K562 (cell line): ENCODE measurements around the gene FBXO21. TPM values are rescaled to one million over a fixed set of nuclear protein-coding genes. Genes with fewer than 3 reads are reported as not detected.

Source experiments
- ATAC-seq: fragments of 200-7000 bp; cut with Tn5 transposase; 3 replicates; pipeline ENCODE4 v1.9.1; 2020; ENCODE audit warnings: moderate library complexity
- BruUV-seq: library from RNA; stranded (reverse); fragments of 400-500 nt; replicated peaks from 2 replicates; lab custom pipeline; 2021; lab: Mats Ljungman, UMichigan
- CTCF ChIA-PET: fragments of 300-600 bp; formaldehyde crosslinking; extraction: SDS; loops from one replicate; lab custom pipeline; 2021; ENCODE audit warnings: low intra/inter-chr PET ratio; lab: Yijun Ruan, JAX
- POLR2A ChIA-PET: fragments of 300-600, 350-650 bp; sonication (Branson Sonifier 250); formaldehyde crosslinking; extraction: SDS; loops from one replicate; lab custom pipeline; 2021; ENCODE audit warnings: antibody characterized with exemption, inconsistent platforms; lab: Yijun Ruan, JAX
- DNase-seq, 4 experiments: peaks; one replicate each; pipeline versions ENCODE4 v3.0.0 to v3.0.0-alpha.2; 2011 to 2018; ENCODE audit warnings: low spot score in 3 of 4, mixed read lengths in 3 of 4; ENCODE audit errors: extremely low read depth in 1 of 4
- FAIRE-seq: peaks from 2 replicates; lab custom pipeline; 2011; peaks lifted over from hg19 to GRCh38; lab: Jason Lieb, UNC
- H2AFZ ChIP-seq: 2 replicates; pipeline ENCODE4 v1.6.0; 2011; ENCODE audit warnings: low read depth, low read length, control low read depth, inconsistent platforms
- H3K27ac ChIP-seq: fragments of 200-600 bp; 3 replicates; pipeline ENCODE4 v1.8.0; 2011; ENCODE audit warnings: low read depth, mild to moderate bottlenecking, control low read depth, inconsistent platforms, low read length, moderate library complexity, mixed read lengths; ENCODE audit errors: extremely low read depth
- H3K27me3 ChIP-seq, 2 experiments: fragments of 300-600 bp in 1 of 2; 2 replicates in 1 of 2; 3 replicates in 1 of 2; pipeline versions ENCODE4 v1.6.0 to v1.8.0; 2011; ENCODE audit warnings: inconsistent platforms in 2 of 2, low read length in 2 of 2, mild to moderate bottlenecking in 1 of 2, mixed read lengths in 1 of 2, moderate library complexity in 1 of 2; ENCODE audit not compliant: control insufficient read depth in 2 of 2, insufficient read depth in 2 of 2
- H3K36me3 ChIP-seq: fragments of 300-600 bp; 3 replicates; pipeline ENCODE4 v1.8.0; 2011; ENCODE audit warnings: mild to moderate bottlenecking, low read length, inconsistent platforms; ENCODE audit not compliant: control insufficient read depth, insufficient read depth
- H3K4me1 ChIP-seq, 2 experiments: fragments of 200-600 bp in 1 of 2; replicated peaks in 1 of 2; 2 replicates in 1 of 2; 3 replicates in 1 of 2; pipeline versions ENCODE4 v1.5.1 to v1.8.0; 2011; ENCODE audit warnings: inconsistent platforms in 2 of 2, low read length in 2 of 2, mild to moderate bottlenecking in 1 of 2, mixed read lengths in 1 of 2, moderate library complexity in 1 of 2; ENCODE audit not compliant: control insufficient read depth in 2 of 2, insufficient read depth in 2 of 2
- H3K4me2 ChIP-seq: 2 replicates; pipeline ENCODE4 v1.6.1; 2011; ENCODE audit warnings: low read length, control low read depth, inconsistent platforms, mixed read lengths; ENCODE audit not compliant: insufficient read depth
- H3K4me3 ChIP-seq: fragments of 200-600 bp; sonication (generic), shearing (Covaris generic); 2 replicates; pipeline ENCODE4 v1.5.1; 2016; ENCODE audit warnings: control low read depth, inconsistent platforms
- H3K79me2 ChIP-seq: fragments of 200-600 bp; 3 replicates; pipeline ENCODE4 v1.8.0; 2011; ENCODE audit warnings: low read length, inconsistent platforms; ENCODE audit not compliant: control insufficient read depth, insufficient read depth
- H3K9ac ChIP-seq, 2 experiments: 2 replicates each; pipeline versions ENCODE4 v1.6.0 to v1.6.1; 2011; ENCODE audit warnings: low read depth in 2 of 2, low read length in 2 of 2, control low read depth in 1 of 2, inconsistent platforms in 1 of 2, mild to moderate bottlenecking in 1 of 2, mixed read lengths in 1 of 2; ENCODE audit not compliant: insufficient read depth in 1 of 2
- H3K9me1 ChIP-seq: one replicate; pipeline ENCODE4 v1.6.0; 2011; ENCODE audit warnings: inconsistent platforms, mild to moderate bottlenecking, low read length, moderate library complexity; ENCODE audit not compliant: control insufficient read depth, insufficient read depth
- H3K9me3 ChIP-seq: replicated peaks from 2 replicates; pipeline ENCODE4 v1.5.1; 2011; ENCODE audit warnings: low read depth, low read length, inconsistent platforms; ENCODE audit not compliant: control insufficient read depth, insufficient read depth
- H4K20me1 ChIP-seq: replicated peaks from 2 replicates; pipeline ENCODE4 v1.6.1; 2011; ENCODE audit warnings: low read length, inconsistent platforms, mixed read lengths; ENCODE audit not compliant: control insufficient read depth, insufficient read depth
- DPF2 ChIP-seq: fragments of 450-650 bp; IDR thresholded peaks from 2 replicates; pipeline ENCODE4 v1.6.1; 2016
- NKRF ChIP-seq: fragments of 450-650 bp; IDR thresholded peaks from 2 replicates; pipeline ENCODE4 v1.6.1; 2016; ENCODE audit warnings: borderline replicate concordance
- ZNF41 ChIP-seq: fragments of 250-450 bp; sonication (Bioruptor Pico); conservative IDR thresholded peaks from 2 replicates; pipeline ENCODE4 v1.4.0; 2020; ENCODE audit warnings: mild to moderate bottlenecking
- WGBS: fragments of 100-300 bp; shearing (Covaris generic); methylation state at CpG from one replicate; pipeline ENCODE4 v1.1.6; 2016; ENCODE audit warnings: low coverage, mixed read lengths; ENCODE audit not compliant: insufficient coverage; ENCODE audit errors: missing lambda C conversion rate; 5-methylcytosine and 5-hydroxymethylcytosine counted together
- in situ Hi-C: fragments of 300-500 bp; cut with MboI; formaldehyde crosslinking; loops from 4 replicates; pipeline ENCODE4 v1.15.0; 2018; ENCODE audit warnings: inconsistent platforms, mixed read lengths
- intact Hi-C: fragments of 100-400 bp; cut with micrococcal nuclease; formaldehyde crosslinking; loops from 2 replicates; pipeline ENCODE4 v1.14.2; 2022
- polyA plus RNA-seq, 8 experiments: library from polyadenylated mRNA; depleted of rRNA in 4 of 8; stranded (reverse) in 5 of 8; unstranded in 3 of 8; fragments of >200 nt; fragmentation: Nextera tagmentation in 2 of 8; fragmentation: Illumina TruSeq in 1 of 8; extraction: Ambion mirVana in 2 of 8; extraction: Trizol in 1 of 8; gene quantifications; 2 replicates each; pipeline versions ENCODE4 v1.2.1 to v1.2.3, GENCODE V29; 2011 to 2014; ENCODE audit warnings: inconsistent platforms in 1 of 8, missing spikeins in 1 of 8
- total RNA-seq, 7 experiments: library from RNA; depleted of rRNA in 6 of 7; stranded (reverse); fragments of >200 nt in 6 of 7; fragmentation: Illumina TruSeq in 2 of 7; extraction: Trizol in 2 of 7; gene quantifications; 2 replicates each; pipeline versions ENCODE4 v1.2.1 to v1.2.3, GENCODE V29; 2011 to 2021; ENCODE audit warnings: low replicate concordance in 1 of 7

FBXO21 gene
- total and polyA plus RNA-seq, 9 of the 15 experiments (the other 6 are each of a cell fraction or from before 2014, with no cell fraction given) = 3.0 to 50.9 (median 9.1) TPM

- intact Hi-C loops = no loop called here
- Histone ChIP-seq H3K4me1 (peaks cover 3 to 4% of the 10 kb centered on the region in 2 experiments; a peak in 4 of 5 replicates), H3K9me3 (peaks cover 7% of the 10 kb centered on the region), H3K36me3 (no peaks in the 10 kb centered on the region), H3K9ac (no peak overlapping the region), H3K27ac (no peak overlapping the region), H2AFZ (no peak overlapping the region)
- DNase-seq = no peak
- TF ChIP-seq NKRF = no peak
- no peak for TF ChIP-seq ZNF41 (CRISPR knock-in tag)
- TF ChIP-seq DPF2 = no peak
- TF ChIP-seq, all 486 proteins: peak for 0
- H3K4me2 ChIP-seq = no peak overlapping the region
- no peaks in the 10 kb centered on the region; a peak in 1 of 5 replicates for H3K27me3 ChIP-seq
- no peaks in the 10 kb centered on the region for H3K9me1 ChIP-seq
- in situ Hi-C loops = no loop called here
- no peaks in the 10 kb centered on the region for H4K20me1 ChIP-seq
- H3K79me2 ChIP-seq = no peaks in the 10 kb centered on the region
- ATAC-seq (no peak), FAIRE-seq (no peak)
- 7% methylated on average over 3 of the region's 3 CpGs for WGBS
- BruUV-seq = no TSS peak
- ChIA-PET POLR2A (interaction anchor here (1.3 kb wide), 2 partner anchors 10 to 28 kb away, joined by 3 read pairs; no protein-coding TSS in a partner anchor), CTCF (interaction anchor here (5.2 kb wide), 1 partner anchor 95 kb away, joined by 62 read pairs; no protein-coding TSS in a partner anchor)
- no peak overlapping the region for H3K4me3 ChIP-seq
Measured at GRCh38 chr12:117121441-117121840, 68.8 kb downstream of the FBXO21 start.
